GM04504 (cell line): Measurements from ENCODE around the gene ARHGAP6.
"Not testable (repeated sequence)": the region's sequence is repeated elsewhere in the genome, so short reads cannot be mapped to it uniquely, and the experiment has no call there.

Source experiments
- DNase-seq: peaks from one replicate; pipeline ENCODE4 v3.0.0-alpha.2; 2012; ENCODE audit warnings: low read depth

ARHGAP6 gene

GRCh38 chrX:11293113-11293512, 372.6 kb downstream of the ARHGAP6 start, which contains the start of gene AMELX:
Gene AMELX, plus strand, starts transcription at chrX:11293413. Its CDS starts 1,376 bp downstream, at chrX:11294789.
- no peak for DNase-seq

- no peak for DNase-seq
Measured at GRCh38 chrX:11290416-11291102, 375.2 kb downstream of the ARHGAP6 start.

DNA sequence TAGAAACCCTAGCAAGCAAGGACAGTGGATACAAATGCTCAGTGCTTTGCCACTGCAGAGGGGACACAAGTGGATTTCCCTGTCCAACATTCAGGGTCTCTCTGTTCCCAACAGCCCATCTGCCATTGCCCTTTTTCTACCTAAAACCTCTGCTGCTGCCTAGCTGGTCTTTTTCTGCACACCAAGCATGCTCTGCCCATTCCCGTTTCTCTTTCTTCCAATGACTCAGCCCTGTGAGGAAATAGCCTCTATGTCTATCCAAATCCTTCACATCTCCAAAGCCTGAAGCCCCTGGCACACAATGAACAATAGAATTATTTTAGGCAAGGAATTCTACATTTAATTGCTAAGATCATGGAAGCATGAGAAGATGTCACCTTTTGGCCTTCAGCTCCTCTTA, 378.2 kb downstream of the ARHGAP6 start:
- DNase-seq, result no peak

DNA sequence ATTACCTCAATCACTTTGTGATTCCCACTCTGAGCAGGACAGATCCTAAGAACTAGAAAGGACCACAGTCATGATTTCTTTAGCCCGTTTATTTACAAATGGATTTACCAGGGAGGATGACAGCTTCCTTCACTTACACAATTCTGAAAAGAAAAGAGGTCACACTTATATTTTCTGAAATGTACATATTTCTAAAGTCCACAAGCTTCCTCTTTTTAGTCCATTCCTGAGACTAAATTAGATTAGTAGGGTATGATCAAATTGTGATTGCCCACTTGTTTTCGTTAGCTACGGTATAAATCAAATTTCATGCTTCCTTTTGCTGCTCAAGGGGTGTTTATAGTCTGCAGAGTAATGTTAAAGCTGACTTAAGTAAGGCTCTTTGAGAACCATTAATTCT, 380.1 kb downstream of the ARHGAP6 start:
- DNase-seq, result no peak

DNA sequence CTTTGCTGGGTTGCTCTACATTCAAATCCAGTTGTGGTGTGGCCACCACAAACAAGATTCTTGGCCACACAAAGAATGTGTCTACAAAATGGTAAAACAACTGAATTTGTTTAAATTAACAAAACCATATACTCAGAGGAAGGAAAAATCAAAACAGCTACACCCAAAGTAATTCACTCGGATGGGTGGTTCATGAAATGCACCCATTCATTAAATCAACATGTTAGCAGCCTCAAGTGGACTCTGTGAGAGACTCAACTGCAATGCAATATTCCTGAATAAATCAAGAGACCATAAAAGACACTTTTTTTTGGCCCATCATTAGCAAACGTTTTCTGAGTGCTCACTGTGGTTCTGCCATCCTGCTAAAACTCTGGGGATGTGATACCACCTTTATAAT, 383.7 kb downstream of the ARHGAP6 start:
- no peak for DNase-seq

DNA sequence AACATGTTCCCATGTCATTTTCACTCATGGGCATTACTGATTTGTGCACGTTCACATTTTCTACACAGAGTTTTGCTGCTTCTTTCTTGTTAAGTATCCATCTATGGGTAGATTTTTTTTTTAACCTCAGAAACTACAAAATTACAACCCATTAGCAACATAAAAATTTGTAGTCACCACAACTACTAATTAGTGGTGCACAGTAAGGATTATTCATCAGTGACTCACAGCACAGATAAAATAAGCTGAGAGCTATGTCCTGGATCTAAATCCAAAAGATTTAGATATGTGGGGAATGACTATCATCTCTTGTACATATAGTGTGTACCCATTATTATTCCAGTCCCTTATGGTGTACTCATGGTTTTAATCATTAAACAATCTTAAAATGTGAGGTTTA, 392.2 kb downstream of the ARHGAP6 start:
- DNase-seq, result peak; percentile 9

DNA sequence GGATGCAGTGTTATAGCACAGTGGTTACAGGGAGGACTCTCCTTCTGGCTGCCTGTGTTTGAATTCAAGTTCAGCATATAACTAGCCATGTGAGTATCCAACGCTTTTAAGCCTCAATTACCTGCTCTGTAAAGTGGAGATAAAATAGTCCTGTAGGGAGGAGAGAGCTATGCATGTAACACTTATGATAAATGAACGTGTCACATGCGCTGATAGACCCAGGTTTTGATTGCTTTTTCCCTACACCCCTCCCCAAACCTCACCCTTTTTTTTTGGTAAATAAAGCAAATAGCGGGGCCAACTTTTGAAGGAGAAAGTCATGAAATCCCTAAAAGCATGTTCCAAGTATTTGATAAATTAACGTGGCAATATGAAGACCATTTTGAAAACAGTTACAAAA, 392.9 kb downstream of the ARHGAP6 start:
- DNase-seq, result no peak

- no peak for DNase-seq
Measured at GRCh38 chrX:11272290-11272689, 393.4 kb downstream of the ARHGAP6 start.

DNA sequence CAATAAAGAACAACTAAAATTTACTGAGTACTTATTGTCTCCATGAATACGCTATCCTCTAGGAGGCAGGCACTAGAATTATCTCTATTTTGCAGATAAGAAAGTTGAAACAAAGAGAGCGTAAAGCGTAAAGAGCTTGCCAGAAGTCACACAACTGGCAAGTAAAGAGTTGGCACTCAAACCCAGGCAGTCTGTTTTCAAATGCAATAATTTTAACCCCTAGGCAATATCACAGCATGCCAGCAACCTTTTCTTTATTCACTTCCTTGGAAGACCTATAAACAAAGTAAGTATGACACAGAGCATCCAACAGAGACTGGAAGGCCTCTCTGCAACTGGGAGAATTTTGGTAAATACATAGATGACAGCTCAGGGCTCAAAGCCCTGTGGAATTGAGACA, 395.7 kb downstream of the ARHGAP6 start:
- DNase-seq, result no peak

DNA sequence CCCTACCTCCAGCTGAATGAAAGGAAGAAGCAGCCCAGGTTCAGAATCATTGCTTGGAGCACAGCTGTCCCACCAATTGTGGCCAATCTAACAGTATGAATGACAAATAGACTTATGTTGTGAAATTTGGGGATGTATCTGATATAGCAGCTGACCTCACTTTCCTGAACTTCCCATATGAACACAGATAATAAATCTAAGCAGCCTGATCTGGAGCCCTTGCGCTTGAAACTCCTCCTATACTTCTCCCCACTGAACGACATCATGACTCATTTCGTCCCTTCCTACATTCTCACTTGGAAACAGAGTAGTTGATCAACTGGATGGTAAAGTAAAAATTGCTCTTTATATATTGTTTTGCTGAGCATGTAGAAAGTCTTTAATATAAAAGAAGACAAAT, 396.7 kb downstream of the ARHGAP6 start:
- no peak for DNase-seq

GRCh38 chrX:11267425-11267824, 398.3 kb downstream of the ARHGAP6 start:
- DNase-seq, result no peak

DNA sequence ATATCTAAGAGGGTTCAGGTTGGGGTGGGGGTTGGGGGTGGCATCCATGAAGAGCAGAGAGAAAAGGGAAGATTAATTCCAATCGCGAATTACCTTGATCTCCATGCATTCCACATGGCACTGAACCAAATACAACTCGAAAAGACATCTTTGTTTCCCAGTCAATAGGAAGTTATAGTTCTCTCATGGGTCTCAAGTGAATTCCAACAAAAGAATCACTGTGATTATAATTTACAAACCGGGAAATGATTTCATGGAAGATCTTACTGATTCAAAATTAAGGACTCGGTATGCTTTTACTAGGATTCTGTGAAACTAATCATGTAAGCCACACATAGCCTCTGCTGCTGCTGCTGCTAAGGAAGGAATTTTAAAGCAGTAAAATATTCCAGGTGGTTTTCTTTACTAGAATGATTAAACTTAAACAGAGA, 399.1 kb downstream of the ARHGAP6 start:
- no peak for DNase-seq

DNA sequence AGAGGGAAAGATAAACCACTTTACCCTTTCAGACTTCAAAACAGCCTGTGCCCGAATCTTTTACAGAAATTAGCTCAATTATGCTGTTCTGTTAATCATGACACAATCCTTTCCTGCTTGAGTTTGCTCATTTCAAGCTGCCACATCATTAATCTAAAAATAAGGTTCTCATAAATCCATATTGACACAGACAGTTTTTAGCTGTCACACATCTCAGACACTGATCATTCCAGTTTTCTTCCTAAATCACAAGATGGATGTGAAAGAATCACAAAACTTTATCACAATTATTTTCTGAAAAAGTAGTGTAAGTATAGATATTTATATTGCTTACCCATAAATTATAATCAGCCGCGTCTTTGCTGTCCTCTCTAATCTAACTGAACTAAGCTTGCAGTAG, 400.4 kb downstream of the ARHGAP6 start:
- no peak for DNase-seq

DNA sequence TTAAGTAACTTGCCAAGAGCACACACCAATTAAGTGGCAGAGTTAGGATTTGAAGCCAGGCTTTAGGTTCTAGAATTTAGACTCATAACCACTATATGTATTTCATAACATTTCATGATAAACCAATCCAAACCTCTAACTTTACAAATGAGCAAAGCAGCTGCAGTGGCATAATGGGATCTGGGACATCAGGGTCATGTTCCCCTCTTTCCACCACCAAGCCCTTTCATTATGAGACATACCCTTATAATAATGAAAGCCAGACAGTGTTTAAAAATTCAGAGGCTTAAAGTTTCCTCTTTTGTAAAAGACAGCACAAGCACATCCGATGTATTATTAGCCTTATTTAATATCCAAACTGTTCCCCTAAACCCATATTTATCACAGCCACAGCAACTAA, 400.8 kb downstream of the ARHGAP6 start:
- no peak for DNase-seq

DNA sequence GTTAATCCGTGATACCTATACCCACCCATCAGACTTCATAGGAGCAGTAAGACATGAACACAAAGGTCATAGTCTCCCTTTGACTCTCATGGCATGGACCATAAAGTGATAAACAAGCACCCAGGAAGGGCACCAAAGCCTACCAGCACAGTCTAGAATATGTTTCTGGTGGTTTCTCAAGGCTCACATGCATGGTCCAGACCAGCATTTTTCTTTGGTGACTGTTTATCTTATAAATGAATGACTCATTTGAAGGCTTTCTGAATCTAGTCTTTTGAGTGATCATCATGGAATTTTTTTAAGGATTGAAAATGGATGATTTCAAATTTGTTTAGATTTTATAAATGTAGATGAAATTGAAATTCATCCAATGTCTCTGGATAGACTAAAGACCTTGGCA, 404.5 kb downstream of the ARHGAP6 start:
- DNase-seq, result peak; percentile 15

DNA sequence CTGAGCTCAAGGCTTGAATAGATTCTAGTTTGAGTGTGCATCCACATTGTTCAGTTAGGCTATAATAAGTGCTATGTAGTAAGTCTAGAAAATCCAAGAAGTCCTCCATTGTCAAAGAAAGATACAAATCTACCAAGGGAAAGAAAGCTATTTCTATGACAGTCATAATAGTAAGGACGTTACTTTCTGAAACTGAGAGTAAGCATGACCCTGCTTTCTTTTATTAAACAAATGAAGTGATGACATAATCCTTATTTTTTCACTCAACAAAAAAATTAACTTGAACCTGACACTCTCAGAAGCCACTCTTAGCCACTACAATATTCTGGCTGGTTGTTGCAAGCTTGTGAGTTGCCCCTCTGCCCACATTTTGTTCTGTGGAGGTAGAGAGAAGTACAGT, 406.3 kb downstream of the ARHGAP6 start:
- no peak for DNase-seq

DNA sequence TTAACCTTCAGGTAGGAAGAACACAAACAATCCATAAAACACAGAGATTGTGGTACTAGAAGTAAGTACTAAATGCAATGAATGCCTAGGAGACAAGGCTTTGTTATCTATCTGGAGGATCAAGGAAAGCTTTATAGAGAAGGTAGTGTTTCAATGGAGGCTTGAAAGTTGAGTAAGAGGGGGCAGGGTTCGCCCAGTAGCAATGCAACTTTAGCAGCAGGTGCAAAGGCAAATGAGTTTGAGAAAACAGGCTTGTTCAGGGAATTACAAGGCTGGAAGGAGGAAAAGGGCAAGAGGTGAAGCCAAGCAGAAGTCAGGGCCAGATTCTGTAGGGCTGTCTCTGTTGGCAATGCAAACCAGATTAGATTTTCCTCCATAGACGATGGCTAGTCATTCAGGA, 408.0 kb downstream of the ARHGAP6 start:
- no peak for DNase-seq

GRCh38 chrX:11257290-11257689, 408.4 kb downstream of the ARHGAP6 start:
- no peak for DNase-seq

- DNase-seq, result no peak
Measured at GRCh38 chrX:11254417-11255109, 411.2 kb downstream of the ARHGAP6 start.

DNA sequence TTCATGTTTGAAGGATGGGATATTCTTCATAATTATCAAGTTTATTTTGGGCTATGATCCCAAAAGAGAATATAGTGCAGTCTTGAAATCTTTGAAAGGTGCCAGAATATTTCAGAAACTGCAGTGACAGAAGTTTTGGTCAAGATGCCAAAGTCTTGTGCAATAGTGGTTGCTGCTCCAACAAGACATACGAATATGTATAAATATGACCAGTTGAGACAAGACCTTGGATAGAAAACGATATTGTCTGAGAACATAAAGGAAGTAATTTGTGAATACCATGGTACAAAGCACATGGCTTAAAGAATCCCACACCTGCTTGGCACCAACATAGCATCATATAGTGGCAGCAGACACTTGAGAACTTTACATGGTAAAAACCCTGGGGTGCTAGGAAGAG, 421.1 kb downstream of the ARHGAP6 start:
- DNase-seq, result peak; percentile 11

DNA sequence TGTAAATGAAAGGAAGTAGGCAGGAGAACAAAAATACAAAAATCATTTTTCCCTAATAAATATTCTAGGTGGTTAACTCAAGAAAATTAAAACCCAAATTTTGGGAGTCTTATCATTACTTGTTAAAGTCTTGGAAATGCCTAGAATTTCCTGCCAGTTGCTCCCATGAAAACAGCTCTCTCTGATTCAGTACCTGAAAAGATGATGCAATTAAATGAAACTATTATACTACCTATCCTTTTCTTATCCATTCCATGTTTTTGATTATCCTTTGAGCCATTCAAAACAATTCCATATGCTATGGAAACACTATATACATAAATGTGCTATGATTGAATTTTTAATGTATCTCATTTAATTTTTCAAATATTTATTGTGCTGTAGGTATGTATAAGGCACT, 423.0 kb downstream of the ARHGAP6 start:
- DNase-seq, result no peak

- DNase-seq, result no peak
Measured at GRCh38 chrX:11241720-11242119, 424.0 kb downstream of the ARHGAP6 start.

DNA sequence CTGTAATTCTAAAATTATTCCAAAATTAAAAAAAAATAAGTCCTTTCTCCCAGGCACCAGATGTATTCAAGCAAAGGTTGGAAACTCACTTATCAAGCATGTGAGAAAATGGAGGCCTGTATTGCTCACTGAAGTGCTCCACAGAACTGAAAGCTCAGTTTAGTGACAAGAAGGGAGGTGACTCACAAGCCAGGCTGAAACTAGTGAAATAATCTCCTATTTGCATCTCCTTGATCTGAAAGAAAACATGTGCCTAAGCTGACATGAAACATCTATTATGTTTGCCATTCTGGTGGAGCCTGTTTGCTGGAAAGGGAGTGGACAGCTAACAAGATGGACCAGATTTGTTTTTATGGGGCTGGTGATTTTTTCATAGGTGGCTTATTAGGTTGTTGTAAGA, 426.5 kb downstream of the ARHGAP6 start:
- DNase-seq, result peak; percentile 33

DNA sequence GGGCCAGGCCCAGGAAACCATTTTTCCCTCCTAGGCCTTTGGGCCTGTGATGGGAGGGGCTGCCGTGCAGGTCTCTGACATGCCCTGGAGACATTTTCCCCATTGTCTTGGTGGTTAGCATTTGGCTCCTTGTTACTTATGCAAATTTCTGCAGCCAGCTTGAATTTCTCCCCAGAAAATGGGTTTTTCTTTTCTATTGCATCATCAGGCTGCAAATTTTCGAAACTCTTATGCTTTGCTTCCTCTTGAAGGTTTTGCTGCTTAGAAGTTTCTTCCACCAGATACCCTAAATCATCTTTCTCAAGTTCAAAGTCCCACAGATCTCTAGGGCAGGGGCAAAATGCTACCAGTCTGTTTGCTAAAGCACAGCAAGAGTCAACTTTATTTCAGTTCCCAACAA, 430.3 kb downstream of the ARHGAP6 start:
- DNase-seq, result not testable (repeated sequence)
